WTC11 (cell line): Measurements from ENCODE around the gene CDH12. TPM values are rescaled to one million over a fixed set of nuclear protein-coding genes. Genes with fewer than 3 reads are reported as not detected.

ENCODE experiments used
- ATAC-seq: fragments of 200-7000 bp; cut with Tn5 transposase; 2 replicates; pipeline ENCODE4 v1.10.0; 2021; ENCODE audit warnings: mild to moderate bottlenecking, moderate library complexity
- CTCF ChIA-PET: fragments of 300-600 bp; sonication (Branson Sonifier 250); formaldehyde crosslinking; loops from one replicate; lab custom pipeline; 2021; ENCODE audit warnings: antibody characterized with exemption; lab: Charles Lee
- POLR2A ChIA-PET: fragments of 350-600 bp; sonication (Branson Sonifier 250); formaldehyde crosslinking; loops from one replicate; lab custom pipeline; 2021; ENCODE audit warnings: antibody characterized with exemption; lab: Charles Lee
- DNase-seq: peaks from one replicate; pipeline ENCODE4 v3.0.0; 2021; ENCODE audit warnings: low spot score
- H3K27ac Mint-ChIP-seq: 2 replicates; pipeline ENCODE4 v1.8.0; 2021; ENCODE audit warnings: mixed read lengths
- H3K27me3 Mint-ChIP-seq: 2 replicates; pipeline ENCODE4 v1.8.0; 2021; ENCODE audit warnings: low read depth, mild to moderate bottlenecking, moderate library complexity, mixed read lengths
- H3K36me3 Mint-ChIP-seq: 2 replicates; pipeline ENCODE4 v1.8.0; 2021; ENCODE audit warnings: mixed read lengths
- H3K4me1 Mint-ChIP-seq: 2 replicates; pipeline ENCODE4 v1.8.0; 2022; ENCODE audit warnings: mixed read lengths
- H3K4me3 Mint-ChIP-seq: 2 replicates; pipeline ENCODE4 v1.8.0; 2021; ENCODE audit warnings: mild to moderate bottlenecking, moderate library complexity, mixed read lengths
- H3K9me3 Mint-ChIP-seq: 2 replicates; pipeline ENCODE4 v1.8.0; 2021; ENCODE audit warnings: mixed read lengths
- ATF3 ChIP-seq: sonication (generic); formaldehyde crosslinking; conservative IDR thresholded peaks from 2 replicates; pipeline ENCODE4 v1.8.1; 2022; ENCODE audit warnings: mild to moderate bottlenecking, missing genetic modification reagents
- ATF6 ChIP-seq: sonication (generic); formaldehyde crosslinking; IDR thresholded peaks from 2 replicates; pipeline ENCODE4 v1.8.1; 2023; ENCODE audit warnings: mild to moderate bottlenecking, missing genetic modification reagents
- ELF4 ChIP-seq: sonication (generic); formaldehyde crosslinking; IDR thresholded peaks from 2 replicates; pipeline ENCODE4 v1.8.1; 2022; ENCODE audit warnings: low read depth, mild to moderate bottlenecking, moderate library complexity, missing genetic modification reagents
- GTF2I ChIP-seq: fragments of 250-450 bp; sonication (Bioruptor Pico); conservative IDR thresholded peaks from 2 replicates; pipeline ENCODE4 v1.4.0; 2021; ENCODE audit warnings: mild to moderate bottlenecking
- HMGA2 ChIP-seq: fragments of 250-450 bp; sonication (Bioruptor Pico); IDR thresholded peaks from 2 replicates; pipeline ENCODE4 v1.4.0; 2021; ENCODE audit warnings: mild to moderate bottlenecking, moderate library complexity
- IRF1 ChIP-seq: sonication (generic); formaldehyde crosslinking; IDR thresholded peaks from 2 replicates; pipeline ENCODE4 v1.8.0; 2023; ENCODE audit warnings: missing genetic modification reagents
- MYBL2 ChIP-seq: sonication (generic); formaldehyde crosslinking; IDR thresholded peaks from 2 replicates; pipeline ENCODE4 v1.8.1; 2023; ENCODE audit warnings: mild to moderate bottlenecking, moderate library complexity, missing genetic modification reagents
- PREB ChIP-seq: sonication (generic); formaldehyde crosslinking; IDR thresholded peaks from 2 replicates; pipeline ENCODE4 v1.8.1; 2022; ENCODE audit warnings: mild to moderate bottlenecking, missing genetic modification reagents, moderate library complexity, borderline replicate concordance
- RORB ChIP-seq: fragments of 250-450 bp; sonication (Bioruptor Pico); IDR thresholded peaks from 2 replicates; pipeline ENCODE4 v1.9.0; 2021; ENCODE audit warnings: mild to moderate bottlenecking
- SMAD4 ChIP-seq: sonication (generic); formaldehyde crosslinking; IDR thresholded peaks from 2 replicates; pipeline ENCODE4 v1.8.0; 2022; ENCODE audit warnings: mild to moderate bottlenecking, missing genetic modification reagents
- USF2 ChIP-seq: sonication (generic); formaldehyde crosslinking; IDR thresholded peaks from 2 replicates; pipeline ENCODE4 v1.8.1; 2023; ENCODE audit warnings: mild to moderate bottlenecking, missing genetic modification reagents, moderate library complexity
- ZMAT4 ChIP-seq: fragments of 250-450 bp; sonication (Bioruptor Pico); IDR thresholded peaks from 2 replicates; pipeline ENCODE4 v1.9.0; 2021; ENCODE audit warnings: mild to moderate bottlenecking
- ZNF219 ChIP-seq: sonication (generic); formaldehyde crosslinking; IDR thresholded peaks from 2 replicates; pipeline ENCODE4 v1.8.0; 2023; ENCODE audit warnings: missing genetic modification reagents, mild to moderate bottlenecking, borderline replicate concordance
- ZNF671 ChIP-seq: fragments of 250-450 bp; sonication (Bioruptor Pico); IDR thresholded peaks from 2 replicates; pipeline ENCODE4 v1.8.0; 2021; ENCODE audit warnings: mild to moderate bottlenecking
- total RNA-seq: library from RNA; stranded (reverse); gene quantifications from 3 replicates; pipeline ENCODE4 v1.2.3, GENCODE V29; 2021
- TF ChIP-seq, protein P1 (sequence below): sonication (generic); formaldehyde crosslinking; IDR thresholded peaks from 2 replicates; pipeline ENCODE4 v1.8.0; 2022; ENCODE audit warnings: mild to moderate bottlenecking, missing genetic modification reagents
- TF ChIP-seq, protein P2 (sequence below): sonication (generic); formaldehyde crosslinking; IDR thresholded peaks from 2 replicates; pipeline ENCODE4 v1.8.0; 2022; ENCODE audit warnings: mild to moderate bottlenecking, missing genetic modification reagents
- TF ChIP-seq, protein P3 (sequence below): sonication (generic); formaldehyde crosslinking; IDR thresholded peaks from 2 replicates; pipeline ENCODE4 v1.8.0; 2023; ENCODE audit warnings: missing genetic modification reagents, mild to moderate bottlenecking, borderline replicate concordance

CDH12 gene
- total RNA-seq, 1 experiment from 2014 or later = not detected

GRCh38 chr5:22900801-22901310, 47.7 kb upstream of the CDH12 start:
- TF ChIP-seq ZNF219 (no peak), HMGA2 (CRISPR knock-in tag) (no peak), ATF3 (CRISPR knock-in tag) (no peak), ATF6 (CRISPR knock-in tag) (no peak), IRF1 (CRISPR knock-in tag) (no peak), RORB (CRISPR knock-in tag) (no peak), ZNF671 (CRISPR knock-in tag) (no peak), ELF4 (no peak), PREB (CRISPR knock-in tag) (no peak), USF2 (CRISPR knock-in tag) (no peak), MYBL2 (no peak), SMAD4 (CRISPR knock-in tag) (no peak), GTF2I (CRISPR knock-in tag) (no peak), ZMAT4 (CRISPR knock-in tag) (no peak)
- TF ChIP-seq, protein P1, sequence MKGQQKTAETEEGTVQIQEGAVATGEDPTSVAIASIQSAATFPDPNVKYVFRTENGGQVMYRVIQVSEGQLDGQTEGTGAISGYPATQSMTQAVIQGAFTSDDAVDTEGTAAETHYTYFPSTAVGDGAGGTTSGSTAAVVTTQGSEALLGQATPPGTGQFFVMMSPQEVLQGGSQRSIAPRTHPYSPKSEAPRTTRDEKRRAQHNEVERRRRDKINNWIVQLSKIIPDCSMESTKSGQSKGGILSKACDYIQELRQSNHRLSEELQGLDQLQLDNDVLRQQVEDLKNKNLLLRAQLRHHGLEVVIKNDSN (CRISPR knock-in tag) = no peak
- TF ChIP-seq, protein P2, sequence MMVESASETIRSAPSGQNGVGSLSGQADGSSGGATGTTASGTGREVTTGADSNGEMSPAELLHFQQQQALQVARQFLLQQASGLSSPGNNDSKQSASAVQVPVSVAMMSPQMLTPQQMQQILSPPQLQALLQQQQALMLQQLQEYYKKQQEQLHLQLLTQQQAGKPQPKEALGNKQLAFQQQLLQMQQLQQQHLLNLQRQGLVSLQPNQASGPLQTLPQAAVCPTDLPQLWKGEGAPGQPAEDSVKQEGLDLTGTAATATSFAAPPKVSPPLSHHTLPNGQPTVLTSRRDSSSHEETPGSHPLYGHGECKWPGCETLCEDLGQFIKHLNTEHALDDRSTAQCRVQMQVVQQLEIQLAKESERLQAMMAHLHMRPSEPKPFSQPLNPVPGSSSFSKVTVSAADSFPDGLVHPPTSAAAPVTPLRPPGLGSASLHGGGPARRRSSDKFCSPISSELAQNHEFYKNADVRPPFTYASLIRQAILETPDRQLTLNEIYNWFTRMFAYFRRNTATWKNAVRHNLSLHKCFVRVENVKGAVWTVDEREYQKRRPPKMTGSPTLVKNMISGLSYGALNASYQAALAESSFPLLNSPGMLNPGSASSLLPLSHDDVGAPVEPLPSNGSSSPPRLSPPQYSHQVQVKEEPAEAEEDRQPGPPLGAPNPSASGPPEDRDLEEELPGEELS (CRISPR knock-in tag) = no peak
- TF ChIP-seq, protein P3, sequence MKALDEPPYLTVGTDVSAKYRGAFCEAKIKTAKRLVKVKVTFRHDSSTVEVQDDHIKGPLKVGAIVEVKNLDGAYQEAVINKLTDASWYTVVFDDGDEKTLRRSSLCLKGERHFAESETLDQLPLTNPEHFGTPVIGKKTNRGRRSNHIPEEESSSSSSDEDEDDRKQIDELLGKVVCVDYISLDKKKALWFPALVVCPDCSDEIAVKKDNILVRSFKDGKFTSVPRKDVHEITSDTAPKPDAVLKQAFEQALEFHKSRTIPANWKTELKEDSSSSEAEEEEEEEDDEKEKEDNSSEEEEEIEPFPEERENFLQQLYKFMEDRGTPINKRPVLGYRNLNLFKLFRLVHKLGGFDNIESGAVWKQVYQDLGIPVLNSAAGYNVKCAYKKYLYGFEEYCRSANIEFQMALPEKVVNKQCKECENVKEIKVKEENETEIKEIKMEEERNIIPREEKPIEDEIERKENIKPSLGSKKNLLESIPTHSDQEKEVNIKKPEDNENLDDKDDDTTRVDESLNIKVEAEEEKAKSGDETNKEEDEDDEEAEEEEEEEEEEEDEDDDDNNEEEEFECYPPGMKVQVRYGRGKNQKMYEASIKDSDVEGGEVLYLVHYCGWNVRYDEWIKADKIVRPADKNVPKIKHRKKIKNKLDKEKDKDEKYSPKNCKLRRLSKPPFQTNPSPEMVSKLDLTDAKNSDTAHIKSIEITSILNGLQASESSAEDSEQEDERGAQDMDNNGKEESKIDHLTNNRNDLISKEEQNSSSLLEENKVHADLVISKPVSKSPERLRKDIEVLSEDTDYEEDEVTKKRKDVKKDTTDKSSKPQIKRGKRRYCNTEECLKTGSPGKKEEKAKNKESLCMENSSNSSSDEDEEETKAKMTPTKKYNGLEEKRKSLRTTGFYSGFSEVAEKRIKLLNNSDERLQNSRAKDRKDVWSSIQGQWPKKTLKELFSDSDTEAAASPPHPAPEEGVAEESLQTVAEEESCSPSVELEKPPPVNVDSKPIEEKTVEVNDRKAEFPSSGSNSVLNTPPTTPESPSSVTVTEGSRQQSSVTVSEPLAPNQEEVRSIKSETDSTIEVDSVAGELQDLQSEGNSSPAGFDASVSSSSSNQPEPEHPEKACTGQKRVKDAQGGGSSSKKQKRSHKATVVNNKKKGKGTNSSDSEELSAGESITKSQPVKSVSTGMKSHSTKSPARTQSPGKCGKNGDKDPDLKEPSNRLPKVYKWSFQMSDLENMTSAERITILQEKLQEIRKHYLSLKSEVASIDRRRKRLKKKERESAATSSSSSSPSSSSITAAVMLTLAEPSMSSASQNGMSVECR (CRISPR knock-in tag) = no peak
- Mint-ChIP-seq H3K4me3 (no peak overlapping the region), H3K4me1 (no peaks in the 10 kb centered on the region), H3K27ac (no peak overlapping the region), H3K9me3 (peaks cover 10% of the 10 kb centered on the region), H3K27me3 (no peaks in the 10 kb centered on the region), H3K36me3 (no peaks in the 10 kb centered on the region)
- CTCF ChIA-PET = no interaction called here
- DNase-seq (no peak), ATAC-seq (no peak)
- POLR2A ChIA-PET = no interaction called here
